HG02678 (cell line): ENCODE measurements around the gene KRT78.

ENCODE experiments used
- ATAC-seq: cut with Tn5 transposase; IDR thresholded peaks from one replicate; pipeline ENCODE4 v1.9.1; 2021; ENCODE audit warnings: mild to moderate bottlenecking, moderate library complexity; ENCODE audit not compliant: unreplicated experiment

The KRT78 gene

DNA sequence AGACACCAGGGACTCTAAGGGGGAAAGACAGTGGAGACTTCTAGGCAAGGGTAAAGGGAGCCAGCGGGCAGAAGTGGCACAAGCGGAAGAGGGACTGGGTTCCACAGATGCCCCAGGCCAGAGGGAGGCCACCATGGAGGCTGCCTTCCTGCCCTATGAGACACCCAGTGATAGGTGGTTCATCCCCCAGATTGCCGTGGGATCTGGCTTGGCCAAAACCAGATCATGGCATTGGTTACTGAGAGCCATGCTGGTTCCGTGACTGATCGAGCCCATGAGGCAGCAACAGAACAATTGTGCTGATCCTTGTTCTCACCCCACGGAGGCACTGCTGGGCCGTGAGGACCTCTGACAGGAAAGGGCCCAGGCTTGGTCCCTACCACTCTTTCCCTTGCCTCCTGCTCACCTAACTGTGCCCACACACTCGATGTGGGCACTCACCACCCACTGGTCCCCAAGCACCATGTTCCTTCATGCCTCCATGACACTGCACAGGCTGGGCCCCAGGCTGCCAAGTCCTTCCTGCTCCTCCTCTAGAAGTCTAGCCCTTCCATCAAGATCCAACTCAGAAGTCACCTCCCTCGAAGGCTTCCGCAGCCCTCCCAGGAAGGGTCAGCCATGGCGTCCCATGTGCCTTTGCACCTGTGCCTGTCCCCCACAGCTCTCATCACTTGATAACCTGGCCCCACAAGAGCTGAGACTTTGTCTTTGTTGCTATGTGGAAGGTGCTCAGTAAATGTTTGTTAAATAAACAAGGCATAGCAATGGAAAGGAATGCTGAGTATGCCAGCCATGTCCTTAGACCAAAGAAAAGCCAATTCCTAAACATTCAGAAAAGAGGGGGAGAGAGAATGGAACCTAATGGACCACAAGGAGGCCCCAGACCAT is 21.9 kb downstream of the KRT78 start:
- ATAC-seq: no peak

- no peak for ATAC-seq
Measured at GRCh38 chr12:52825961-52826360, 22.8 kb downstream of the KRT78 start.

DNA sequence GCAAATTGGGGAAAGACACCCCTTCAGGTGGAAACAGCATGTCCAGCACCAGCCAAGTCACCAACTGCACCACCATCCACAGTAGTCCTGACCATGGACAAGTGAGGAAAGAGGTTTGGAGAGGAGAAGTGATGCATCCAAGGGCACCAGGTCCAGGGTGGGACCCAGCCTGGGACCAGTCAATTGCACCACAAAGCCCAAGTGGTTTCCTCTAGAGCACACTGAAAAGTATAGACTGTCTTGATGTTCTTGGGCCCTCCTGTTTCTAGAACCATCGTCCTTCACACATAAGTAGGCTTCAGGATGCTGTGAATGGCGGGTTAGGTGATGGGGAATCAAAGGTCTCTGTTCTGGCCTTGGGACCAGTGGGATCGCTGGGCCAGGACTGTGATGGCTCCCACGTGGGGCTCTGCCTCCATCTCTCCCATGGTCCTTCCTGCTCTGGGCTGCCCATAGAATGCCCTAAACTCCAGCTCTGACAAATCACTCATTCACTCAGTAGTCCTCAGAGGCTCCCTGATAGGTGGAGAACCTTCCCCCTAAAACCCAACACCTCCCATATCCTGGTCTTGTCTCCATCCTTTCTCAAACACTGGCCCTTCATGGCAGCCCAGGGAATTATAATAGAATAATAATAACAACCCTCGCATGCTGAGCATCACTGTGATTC is 23.9 kb downstream of the KRT78 start:
- no peak for ATAC-seq

- ATAC-seq: no peak
Measured at GRCh38 chr12:52823761-52824450, 24.9 kb downstream of the KRT78 start.

GRCh38 chr12:52822771-52823510 is 25.9 kb downstream of the KRT78 start:
- no peak for ATAC-seq

DNA sequence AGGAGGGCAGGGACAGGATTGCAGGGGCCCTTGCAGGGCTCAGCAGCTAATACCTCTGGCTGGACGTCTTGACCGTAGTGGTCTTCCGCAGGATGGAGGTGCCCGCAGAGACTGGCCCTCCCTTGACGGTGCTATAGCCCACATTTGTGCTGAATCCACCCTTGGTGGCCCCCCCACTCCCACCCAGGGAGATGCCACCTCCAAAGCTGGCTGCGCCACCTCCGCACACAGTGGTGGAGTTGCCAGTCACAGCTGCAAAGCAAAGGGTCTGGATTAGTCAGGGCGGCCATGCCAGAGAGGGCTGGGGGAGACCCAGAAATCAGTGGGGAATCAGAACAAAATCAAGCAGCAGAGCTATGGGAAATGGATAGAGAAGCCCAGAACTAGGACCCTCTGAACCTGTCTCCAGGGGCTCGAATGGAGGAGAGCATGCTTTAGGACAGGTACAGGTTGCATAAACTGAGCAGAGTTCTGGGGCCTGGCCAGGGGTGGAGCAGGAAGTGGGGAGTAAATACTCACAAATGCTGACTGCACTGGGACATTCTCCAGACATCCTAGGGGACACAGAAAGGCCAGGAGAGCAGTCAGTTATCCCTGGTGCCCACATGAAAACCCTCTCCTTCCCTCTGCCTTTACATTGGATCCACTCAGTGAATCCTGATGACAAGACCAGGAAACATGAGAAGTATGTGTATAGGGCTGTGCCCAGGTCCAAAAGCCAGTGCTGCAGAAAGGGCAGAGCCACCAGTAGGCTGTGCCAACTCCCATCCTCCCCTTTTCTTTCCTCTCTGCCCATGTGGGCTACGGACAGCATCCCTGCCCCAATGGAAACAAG is 26.8 kb downstream of the KRT78 start:
- ATAC-seq: no peak

DNA sequence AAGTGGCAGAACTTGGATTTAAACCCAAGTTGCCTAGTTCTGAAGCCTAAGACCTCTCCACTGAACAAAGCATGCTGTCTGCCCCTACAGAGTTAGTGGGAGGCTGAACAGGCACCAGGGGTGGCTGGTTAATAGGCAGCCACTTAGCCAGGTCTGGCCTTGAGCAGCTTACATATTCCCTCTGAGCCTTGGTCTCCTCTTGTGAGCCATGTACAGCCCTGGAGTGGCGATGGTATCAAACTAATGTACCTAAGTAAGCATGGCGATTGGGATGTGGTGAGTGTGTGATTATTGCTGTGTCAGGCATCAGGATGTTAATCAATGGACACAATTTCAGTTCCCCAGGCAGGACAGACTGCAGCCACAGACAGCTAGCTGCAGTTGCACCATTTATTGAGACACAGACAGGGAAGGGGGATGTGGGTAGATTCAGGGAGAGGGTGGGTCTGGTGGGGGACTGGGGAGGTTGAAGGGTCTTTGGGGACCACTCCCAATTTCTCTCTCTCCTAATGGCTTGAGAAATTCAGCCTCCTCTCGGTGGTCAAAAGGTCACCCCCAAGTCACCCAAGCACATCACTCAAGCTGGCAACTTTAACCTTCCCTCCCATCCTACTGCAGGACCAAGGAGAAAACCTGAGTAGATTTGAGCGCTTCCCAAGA is 27.6 kb downstream of the KRT78 start:
- no peak for ATAC-seq

GRCh38 chr12:52820521-52820920 is 28.3 kb downstream of the KRT78 start:
- ATAC-seq: no peak

GRCh38 chr12:52819731-52820510 is 28.9 kb downstream of the KRT78 start:
- no peak for ATAC-seq

DNA sequence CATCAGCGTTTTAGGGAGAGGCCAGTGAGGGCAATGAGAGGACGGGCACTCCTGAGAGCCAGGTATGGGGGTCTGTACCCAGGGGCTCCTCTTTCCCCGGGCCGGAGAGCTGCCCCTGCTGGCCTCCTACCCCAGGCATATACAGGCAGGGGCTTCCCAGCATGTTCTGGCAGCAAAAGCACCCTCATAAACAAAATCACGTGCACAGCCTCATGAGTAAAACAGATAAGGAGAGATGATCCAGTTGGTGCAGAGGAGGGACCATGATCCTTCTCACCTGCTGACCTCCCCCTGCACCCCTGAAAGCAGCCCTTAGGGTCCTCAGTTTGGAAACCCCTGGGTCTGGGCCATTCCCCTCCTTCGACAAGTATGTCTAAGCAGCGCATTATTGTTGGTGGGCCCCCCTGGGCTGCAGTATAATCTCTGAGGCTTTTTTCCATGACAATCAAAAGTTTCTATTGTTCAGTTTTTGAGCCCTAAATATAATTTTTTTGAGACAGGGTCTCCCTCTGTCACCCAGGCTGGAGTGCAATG is 29.8 kb downstream of the KRT78 start:
- ATAC-seq: no peak

GRCh38 chr12:52818388-52818787 is 30.4 kb downstream of the KRT78 start:
- no peak for ATAC-seq

DNA sequence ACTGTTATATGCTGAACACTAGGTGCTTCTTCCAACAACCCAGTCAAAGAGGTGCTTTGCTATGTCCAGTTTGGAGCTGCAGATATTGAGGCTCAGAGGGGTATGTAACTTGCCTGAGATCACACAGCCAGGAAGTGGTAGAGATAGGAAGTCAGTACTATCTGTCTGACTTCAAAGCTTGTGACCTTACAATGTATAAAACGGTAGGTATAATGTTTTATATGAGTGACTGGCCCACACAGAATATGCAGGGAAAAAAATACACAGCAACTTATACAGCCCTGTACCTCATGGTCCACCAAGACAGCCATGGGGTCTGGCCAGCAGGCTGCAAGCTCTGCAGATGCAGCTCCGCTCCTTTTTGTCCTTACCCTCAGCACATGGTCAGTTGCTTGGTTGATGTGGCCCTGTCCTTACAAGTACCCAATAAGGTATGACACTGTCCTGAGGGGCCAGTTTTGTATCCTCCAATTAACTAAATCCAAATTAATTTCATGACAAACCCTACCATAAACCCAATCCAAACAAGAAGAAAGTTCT is 31.0 kb downstream of the KRT78 start:
- no peak for ATAC-seq

DNA sequence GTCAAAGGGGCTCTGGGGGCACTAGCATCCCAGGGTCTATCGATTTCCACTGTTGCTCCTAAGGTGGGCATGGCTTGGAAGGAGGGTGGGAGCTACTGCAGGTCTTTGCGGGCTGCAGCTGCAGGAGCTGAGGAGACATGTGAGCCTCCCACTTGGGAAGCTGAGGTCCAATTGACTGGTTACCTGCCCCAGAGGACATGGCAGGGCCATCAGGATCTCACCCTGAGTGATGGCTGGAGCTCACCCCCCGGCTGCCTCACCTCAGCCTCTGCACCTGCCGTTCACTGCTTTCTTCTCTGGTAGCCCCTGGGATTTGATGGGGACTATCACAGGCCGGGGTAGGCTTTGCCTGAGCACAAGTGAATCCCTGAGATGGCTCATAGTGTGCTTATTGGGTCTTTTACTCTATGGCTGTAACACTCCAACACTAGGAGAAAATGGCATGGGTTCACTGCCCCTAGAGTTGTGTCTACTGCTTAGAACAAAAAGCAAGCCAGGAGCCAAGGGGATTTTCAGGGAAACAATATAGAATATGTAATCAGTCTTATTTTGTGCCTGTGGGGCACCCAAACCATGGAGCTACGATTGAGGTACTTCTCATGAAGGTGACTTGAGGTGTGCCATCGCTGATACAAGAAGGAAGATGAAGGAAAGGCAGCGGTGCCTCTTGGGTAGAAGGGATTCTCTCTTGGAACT is 31.6 kb downstream of the KRT78 start:
- ATAC-seq: no peak

DNA sequence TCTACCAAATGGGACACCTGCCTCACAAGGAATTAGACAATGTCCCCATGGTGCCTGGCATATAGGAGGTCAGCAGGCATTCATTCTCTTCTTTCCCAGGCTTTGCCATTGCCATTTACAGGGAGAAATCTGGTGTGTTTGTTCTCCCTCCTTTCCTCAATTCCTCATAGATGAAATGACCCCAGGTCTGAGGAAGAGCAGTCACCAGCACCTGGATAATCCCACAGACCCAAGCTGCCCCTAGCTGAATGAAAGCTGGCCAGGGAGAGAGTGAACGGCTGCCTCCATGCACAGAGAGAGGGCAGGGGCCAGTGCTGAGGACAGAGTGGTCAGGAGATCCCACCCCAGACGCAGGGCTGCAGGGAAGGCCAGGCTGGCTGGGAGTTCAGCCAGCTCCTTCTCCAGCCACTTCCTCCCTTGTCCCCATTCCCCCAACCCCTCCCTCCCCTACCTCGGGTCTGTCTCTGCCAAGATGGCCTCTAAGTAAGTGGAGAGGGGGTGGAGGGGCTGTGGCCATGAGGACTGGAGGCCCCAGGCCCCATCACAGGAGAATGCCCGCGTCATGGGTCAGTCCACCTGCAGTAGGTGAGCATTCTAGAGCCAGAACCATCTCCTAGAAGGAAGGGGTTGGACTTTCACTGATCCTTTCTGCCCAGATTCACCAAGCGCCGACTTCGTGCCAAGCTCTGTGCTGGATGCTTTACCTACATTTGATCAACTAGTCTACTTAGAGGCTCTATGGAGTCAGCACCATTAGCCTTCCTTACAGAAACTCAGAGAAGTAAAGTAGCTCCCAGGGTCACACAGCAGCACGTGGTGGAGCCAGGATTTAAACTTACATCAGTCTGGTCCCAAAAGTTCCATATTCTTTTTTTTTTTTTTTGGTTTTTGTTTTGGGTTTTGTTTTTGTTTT is 32.9 kb downstream of the KRT78 start:
- ATAC-seq: no peak

- ATAC-seq: no peak
Measured at GRCh38 chr12:52815161-52815560, 33.6 kb downstream of the KRT78 start.

GRCh38 chr12:52814710-52815155 is 34.1 kb downstream of the KRT78 start:
- ATAC-seq: no peak
